Measurements from ENCODE around the gene PIGU.

DNA sequence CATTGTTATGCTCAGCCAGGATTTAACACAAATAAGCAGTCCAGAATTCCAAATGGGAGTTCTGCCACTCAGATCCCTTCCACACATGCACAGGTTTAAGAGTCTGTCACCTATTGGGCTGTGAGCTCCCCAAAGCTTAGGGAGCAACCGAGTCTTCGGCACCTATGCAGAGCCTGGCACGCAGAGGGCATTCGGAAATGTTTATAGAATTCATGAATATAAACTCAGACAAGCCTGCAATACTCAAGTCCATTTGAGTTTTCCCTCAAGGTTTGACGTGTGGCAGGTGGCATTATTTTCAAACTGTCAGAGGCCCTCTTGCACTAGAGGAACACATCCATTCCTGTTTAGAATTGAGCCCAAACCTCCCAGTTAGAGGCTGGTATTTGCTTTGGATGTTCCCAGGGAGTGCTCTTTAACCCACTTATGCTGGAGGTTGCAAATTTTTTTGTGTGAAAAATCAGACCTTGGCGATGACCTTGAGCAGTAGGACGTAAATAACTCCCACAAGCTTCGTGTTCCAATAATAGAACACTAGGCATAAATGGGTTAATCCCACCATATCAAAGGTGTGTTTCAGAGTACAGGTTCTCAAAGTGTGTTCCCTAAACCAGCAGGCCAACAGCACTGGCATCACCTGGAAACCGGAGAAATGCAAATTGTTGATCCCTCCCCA, 90.3 kb downstream of the PIGU start:
- TF ChIP-seq, protein P1, sequence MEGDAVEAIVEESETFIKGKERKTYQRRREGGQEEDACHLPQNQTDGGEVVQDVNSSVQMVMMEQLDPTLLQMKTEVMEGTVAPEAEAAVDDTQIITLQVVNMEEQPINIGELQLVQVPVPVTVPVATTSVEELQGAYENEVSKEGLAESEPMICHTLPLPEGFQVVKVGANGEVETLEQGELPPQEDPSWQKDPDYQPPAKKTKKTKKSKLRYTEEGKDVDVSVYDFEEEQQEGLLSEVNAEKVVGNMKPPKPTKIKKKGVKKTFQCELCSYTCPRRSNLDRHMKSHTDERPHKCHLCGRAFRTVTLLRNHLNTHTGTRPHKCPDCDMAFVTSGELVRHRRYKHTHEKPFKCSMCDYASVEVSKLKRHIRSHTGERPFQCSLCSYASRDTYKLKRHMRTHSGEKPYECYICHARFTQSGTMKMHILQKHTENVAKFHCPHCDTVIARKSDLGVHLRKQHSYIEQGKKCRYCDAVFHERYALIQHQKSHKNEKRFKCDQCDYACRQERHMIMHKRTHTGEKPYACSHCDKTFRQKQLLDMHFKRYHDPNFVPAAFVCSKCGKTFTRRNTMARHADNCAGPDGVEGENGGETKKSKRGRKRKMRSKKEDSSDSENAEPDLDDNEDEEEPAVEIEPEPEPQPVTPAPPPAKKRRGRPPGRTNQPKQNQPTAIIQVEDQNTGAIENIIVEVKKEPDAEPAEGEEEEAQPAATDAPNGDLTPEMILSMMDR (IDR thresholded peaks at IDR 0.05), result no peak
- no peak for TF ChIP-seq EP300 (IDR thresholded peaks at IDR 0.05)
